ENCODE measurements around the gene ARPC5L. TPM values are rescaled to one million over a fixed set of nuclear protein-coding genes. Genes with fewer than 3 reads are reported as not detected.

The ARPC5L gene
- total and polyA plus RNA-seq, 2 of the 13 experiments (the other 11 are each of a cell fraction or from before 2014, with no cell fraction given): 29.9 to 33.8 TPM

DNA sequence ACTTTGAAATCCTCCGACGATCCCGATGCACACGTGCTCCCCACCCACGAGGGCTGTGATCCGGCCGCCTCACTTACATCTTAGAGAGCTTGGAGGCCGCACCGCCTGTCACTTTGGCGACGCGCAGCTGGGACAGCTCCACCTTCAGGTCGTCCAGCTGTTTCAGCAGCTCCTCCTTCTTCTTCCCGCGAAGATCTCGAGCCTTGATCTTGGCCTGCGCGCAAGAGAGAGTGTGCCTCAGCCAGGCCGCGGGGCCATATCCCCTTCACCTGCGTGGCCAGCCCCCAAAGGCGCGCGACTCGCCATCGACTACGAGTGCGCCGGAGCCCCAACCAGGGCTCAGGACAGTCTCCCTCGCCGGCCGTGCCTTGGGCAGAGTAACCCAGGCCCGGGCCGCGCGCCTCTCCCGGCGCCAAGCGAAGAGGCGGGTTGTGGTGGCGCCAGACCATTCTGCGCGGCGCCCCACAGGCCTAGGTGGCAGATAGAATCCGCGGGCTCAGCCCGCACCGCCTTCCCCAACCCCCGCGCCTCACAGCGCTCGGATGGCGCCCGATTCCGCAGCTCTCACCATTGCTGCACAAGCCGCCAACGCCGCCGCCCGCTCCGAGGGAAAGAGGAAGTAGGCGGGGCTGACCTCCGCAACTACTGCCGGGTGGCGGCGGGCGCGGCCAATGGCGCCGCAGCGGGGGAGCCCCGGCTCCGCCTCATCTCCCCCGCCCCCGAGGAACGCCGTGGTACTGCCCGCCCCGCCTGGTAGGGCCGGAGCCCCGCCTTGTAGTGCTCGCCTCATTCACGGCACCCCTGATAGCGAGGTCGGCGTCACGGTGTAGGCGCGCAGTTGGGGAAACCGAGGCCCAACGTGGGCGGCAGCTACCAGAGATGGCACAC lies at the start of gene ARPC5L, which contains the start of gene RPL35 (continued):
- TF ChIP-seq, protein P1, sequence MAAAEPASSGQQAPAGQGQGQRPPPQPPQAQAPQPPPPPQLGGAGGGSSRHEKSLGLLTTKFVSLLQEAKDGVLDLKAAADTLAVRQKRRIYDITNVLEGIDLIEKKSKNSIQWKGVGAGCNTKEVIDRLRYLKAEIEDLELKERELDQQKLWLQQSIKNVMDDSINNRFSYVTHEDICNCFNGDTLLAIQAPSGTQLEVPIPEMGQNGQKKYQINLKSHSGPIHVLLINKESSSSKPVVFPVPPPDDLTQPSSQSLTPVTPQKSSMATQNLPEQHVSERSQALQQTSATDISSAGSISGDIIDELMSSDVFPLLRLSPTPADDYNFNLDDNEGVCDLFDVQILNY (CRISPR knock-in tag; conservative IDR thresholded peaks at IDR 0.05): no peak
- peak; percentile 95 for TF ChIP-seq SP5 (CRISPR knock-in tag; IDR thresholded peaks at IDR 0.05; ENCODE audit: borderline replicate concordance, low read depth)
- TF ChIP-seq, protein P2, sequence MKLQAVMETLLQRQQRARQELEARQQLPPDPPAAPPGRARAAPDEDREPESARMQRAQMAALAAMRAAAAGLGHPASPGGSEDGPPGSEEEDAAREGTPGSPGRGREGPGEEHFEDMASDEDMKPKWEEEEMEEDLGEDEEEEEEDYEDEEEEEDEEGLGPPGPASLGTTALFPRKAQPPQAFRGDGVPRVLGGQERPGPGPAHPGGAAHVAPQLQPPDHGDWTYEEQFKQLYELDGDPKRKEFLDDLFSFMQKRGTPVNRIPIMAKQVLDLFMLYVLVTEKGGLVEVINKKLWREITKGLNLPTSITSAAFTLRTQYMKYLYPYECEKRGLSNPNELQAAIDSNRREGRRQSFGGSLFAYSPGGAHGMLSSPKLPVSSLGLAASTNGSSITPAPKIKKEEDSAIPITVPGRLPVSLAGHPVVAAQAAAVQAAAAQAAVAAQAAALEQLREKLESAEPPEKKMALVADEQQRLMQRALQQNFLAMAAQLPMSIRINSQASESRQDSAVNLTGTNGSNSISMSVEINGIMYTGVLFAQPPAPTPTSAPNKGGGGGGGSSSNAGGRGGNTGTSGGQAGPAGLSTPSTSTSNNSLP (IDR thresholded peaks at IDR 0.05; ENCODE audit: low read depth, low read length): no peak
- TF ChIP-seq ZBTB38 (CRISPR knock-in tag; IDR thresholded peaks at IDR 0.05): peak; percentile 32
- TF ChIP-seq, protein P3, sequence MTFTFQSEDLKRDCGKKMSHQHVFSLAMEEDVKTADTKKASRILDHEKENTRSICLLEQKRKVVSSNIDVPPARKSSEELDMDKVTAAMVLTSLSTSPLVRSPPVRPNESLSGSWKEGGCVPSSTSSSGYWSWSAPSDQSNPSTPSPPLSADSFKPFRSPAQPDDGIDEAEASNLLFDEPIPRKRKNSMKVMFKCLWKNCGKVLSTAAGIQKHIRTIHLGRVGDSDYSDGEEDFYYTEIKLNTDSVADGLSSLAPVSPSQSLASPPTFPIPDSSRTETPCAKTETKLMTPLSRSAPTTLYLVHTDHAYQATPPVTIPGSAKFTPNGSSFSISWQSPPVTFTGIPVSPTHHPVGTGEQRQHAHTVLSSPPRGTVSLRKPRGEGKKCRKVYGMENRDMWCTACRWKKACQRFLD (CRISPR knock-in tag; IDR thresholded peaks at IDR 0.05; ENCODE audit: borderline replicate concordance): peak; percentile 23; the same call in 1 of the 2 replicates
- TF ChIP-seq GZF1 (CRISPR knock-in tag; IDR thresholded peaks at IDR 0.05): peak; percentile 78; the same call in 1 of the 2 replicates
- TF ChIP-seq FOXC1 (CRISPR knock-in tag; IDR thresholded peaks at IDR 0.05; ENCODE audit: borderline replicate concordance): peak; percentile 81; the same call in 1 of the 2 replicates
- TF ChIP-seq ZNF264 (CRISPR knock-in tag; IDR thresholded peaks at IDR 0.05): peak; percentile 76
- TF ChIP-seq HNRNPL (IDR thresholded peaks at IDR 0.05; ENCODE audit: low read depth, low read length): 0 out of 2 replicates have a peak, but pooled peaks have one; percentile 53
- peak; percentile 41; the same call in 1 of the 2 replicates for TF ChIP-seq ZSCAN30 (CRISPR knock-in tag; IDR thresholded peaks at IDR 0.05)
- TF ChIP-seq, protein P4, sequence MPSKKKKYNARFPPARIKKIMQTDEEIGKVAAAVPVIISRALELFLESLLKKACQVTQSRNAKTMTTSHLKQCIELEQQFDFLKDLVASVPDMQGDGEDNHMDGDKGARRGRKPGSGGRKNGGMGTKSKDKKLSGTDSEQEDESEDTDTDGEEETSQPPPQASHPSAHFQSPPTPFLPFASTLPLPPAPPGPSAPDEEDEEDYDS (CRISPR knock-in tag; IDR thresholded peaks at IDR 0.05): peak; percentile 78
- TF ChIP-seq, protein P5, sequence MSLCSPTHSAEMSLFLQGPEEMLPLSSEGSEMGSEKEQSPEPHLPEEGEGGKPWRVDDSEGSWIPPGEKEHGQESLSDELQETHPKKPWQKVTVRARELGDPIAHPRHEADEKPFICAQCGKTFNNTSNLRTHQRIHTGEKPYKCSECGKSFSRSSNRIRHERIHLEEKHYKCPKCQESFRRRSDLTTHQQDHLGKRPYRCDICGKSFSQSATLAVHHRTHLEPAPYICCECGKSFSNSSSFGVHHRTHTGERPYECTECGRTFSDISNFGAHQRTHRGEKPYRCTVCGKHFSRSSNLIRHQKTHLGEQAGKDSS (CRISPR knock-in tag; IDR thresholded peaks at IDR 0.05; ENCODE audit: borderline replicate concordance, low read depth): peak; percentile 20; the same call in 1 of the 2 replicates
- TF ChIP-seq, protein P6, sequence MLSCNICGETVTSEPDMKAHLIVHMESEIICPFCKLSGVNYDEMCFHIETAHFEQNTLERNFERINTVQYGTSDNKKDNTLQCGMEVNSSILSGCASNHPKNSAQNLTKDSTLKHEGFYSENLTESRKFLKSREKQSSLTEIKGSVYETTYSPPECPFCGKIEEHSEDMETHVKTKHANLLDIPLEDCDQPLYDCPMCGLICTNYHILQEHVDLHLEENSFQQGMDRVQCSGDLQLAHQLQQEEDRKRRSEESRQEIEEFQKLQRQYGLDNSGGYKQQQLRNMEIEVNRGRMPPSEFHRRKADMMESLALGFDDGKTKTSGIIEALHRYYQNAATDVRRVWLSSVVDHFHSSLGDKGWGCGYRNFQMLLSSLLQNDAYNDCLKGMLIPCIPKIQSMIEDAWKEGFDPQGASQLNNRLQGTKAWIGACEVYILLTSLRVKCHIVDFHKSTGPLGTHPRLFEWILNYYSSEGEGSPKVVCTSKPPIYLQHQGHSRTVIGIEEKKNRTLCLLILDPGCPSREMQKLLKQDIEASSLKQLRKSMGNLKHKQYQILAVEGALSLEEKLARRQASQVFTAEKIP (CRISPR knock-in tag; IDR thresholded peaks at IDR 0.05; ENCODE audit: borderline replicate concordance): no peak
- peak; percentile 95 for TF ChIP-seq ZNF546 (CRISPR knock-in tag; conservative IDR thresholded peaks at IDR 0.05)
- TF ChIP-seq, protein P7, sequence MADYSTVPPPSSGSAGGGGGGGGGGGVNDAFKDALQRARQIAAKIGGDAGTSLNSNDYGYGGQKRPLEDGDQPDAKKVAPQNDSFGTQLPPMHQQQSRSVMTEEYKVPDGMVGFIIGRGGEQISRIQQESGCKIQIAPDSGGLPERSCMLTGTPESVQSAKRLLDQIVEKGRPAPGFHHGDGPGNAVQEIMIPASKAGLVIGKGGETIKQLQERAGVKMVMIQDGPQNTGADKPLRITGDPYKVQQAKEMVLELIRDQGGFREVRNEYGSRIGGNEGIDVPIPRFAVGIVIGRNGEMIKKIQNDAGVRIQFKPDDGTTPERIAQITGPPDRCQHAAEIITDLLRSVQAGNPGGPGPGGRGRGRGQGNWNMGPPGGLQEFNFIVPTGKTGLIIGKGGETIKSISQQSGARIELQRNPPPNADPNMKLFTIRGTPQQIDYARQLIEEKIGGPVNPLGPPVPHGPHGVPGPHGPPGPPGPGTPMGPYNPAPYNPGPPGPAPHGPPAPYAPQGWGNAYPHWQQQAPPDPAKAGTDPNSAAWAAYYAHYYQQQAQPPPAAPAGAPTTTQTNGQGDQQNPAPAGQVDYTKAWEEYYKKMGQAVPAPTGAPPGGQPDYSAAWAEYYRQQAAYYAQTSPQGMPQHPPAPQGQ (CRISPR knock-in tag; IDR thresholded peaks at IDR 0.05; ENCODE audit: borderline replicate concordance): peak; percentile 83; the same call in 1 of the 2 replicates
- peak; percentile 65; the same call in 1 of the 2 replicates for TF ChIP-seq JUND (CRISPR knock-in tag; IDR thresholded peaks at IDR 0.05)
- no peak for TF ChIP-seq MIXL1 (CRISPR knock-in tag; IDR thresholded peaks at IDR 0.05)
- peak; percentile 94 for TF ChIP-seq MAZ (IDR thresholded peaks at IDR 0.05; ENCODE audit: borderline replicate concordance, low read depth, low read length)
- TF ChIP-seq MAZ (CRISPR knock-in tag; IDR thresholded peaks at IDR 0.05; ENCODE audit: low read depth): no peak; the same call in 1 of the 2 replicates
